NT2/D1 (cell line): ENCODE measurements around the gene CHRNG.

ENCODE experiments used
- DNase-seq: peaks from one replicate; pipeline ENCODE4 v3.0.0-alpha.2; 2011; ENCODE audit warnings: low read depth, low spot score
- H3K27me3 ChIP-seq: 2 replicates; pipeline ENCODE4 v1.6.0; 2011; ENCODE audit warnings: mild to moderate bottlenecking; ENCODE audit not compliant: insufficient read length, insufficient read depth
- H3K36me3 ChIP-seq: 2 replicates; pipeline ENCODE4 v1.6.1; 2011; ENCODE audit warnings: mild to moderate bottlenecking, low read length, mixed read lengths; ENCODE audit not compliant: insufficient read depth, insufficient read length
- H3K4me1 ChIP-seq: 2 replicates; pipeline ENCODE4 v1.5.1; 2011; ENCODE audit not compliant: insufficient read depth, insufficient read length
- H3K4me3 ChIP-seq: 2 replicates; pipeline ENCODE4 v1.5.1; 2011; ENCODE audit warnings: low read depth; ENCODE audit not compliant: insufficient read length
- H3K9ac ChIP-seq: 2 replicates; pipeline ENCODE4 v1.6.0; 2011; ENCODE audit warnings: low read depth; ENCODE audit not compliant: insufficient read length
- H3K9me3 ChIP-seq: 2 replicates; pipeline ENCODE4 v1.5.1; 2011; ENCODE audit warnings: mild to moderate bottlenecking, low read length; ENCODE audit not compliant: insufficient read depth
- SUZ12 ChIP-seq: IDR thresholded peaks from 2 replicates; pipeline ENCODE4 v1.6.1; 2011; ENCODE audit not compliant: insufficient read length, insufficient read depth; ENCODE audit errors: extremely low read depth
- YY1 ChIP-seq: IDR thresholded peaks from 2 replicates; pipeline ENCODE4 v1.6.1; 2011; ENCODE audit not compliant: insufficient read length, insufficient read depth
- ZNF274 ChIP-seq: IDR thresholded peaks from 2 replicates; pipeline ENCODE4 v1.6.1; 2011; ENCODE audit warnings: mild to moderate bottlenecking, low read depth, low read length

Gene CHRNG

GRCh38 chr2:232494542-232494941, 45.0 kb upstream of the CHRNG start:
- Histone ChIP-seq H3K4me3 (no peak overlapping the region), H3K9me3 (no peaks in the 10 kb centered on the region), H3K36me3 (no peaks in the 10 kb centered on the region), H3K4me1 (peaks cover 24% of the 10 kb centered on the region), H3K27me3 (peaks cover 7% of the 10 kb centered on the region), H3K9ac (no peak overlapping the region)
- DNase-seq = no peak
- TF ChIP-seq SUZ12 = no peak
- no peak for TF ChIP-seq YY1
- TF ChIP-seq ZNF274 = no peak

GRCh38 chr2:232495292-232495691, 44.2 kb upstream of the CHRNG start:
- Histone ChIP-seq H3K36me3 (no peaks in the 10 kb centered on the region), H3K27me3 (peaks cover under 1% of the 10 kb centered on the region), H3K4me1 (peaks cover 17% of the 10 kb centered on the region), H3K9ac (no peak overlapping the region), H3K9me3 (no peaks in the 10 kb centered on the region), H3K4me3 (no peak overlapping the region)
- no peak for DNase-seq
- TF ChIP-seq ZNF274 (no peak), SUZ12 (no peak), YY1 (no peak)

GRCh38 chr2:232496501-232497270, 42.8 kb upstream of the CHRNG start:
- peaks cover 20% of the 10 kb centered on the region for H3K4me1 ChIP-seq
- no peak overlapping the region for H3K9ac ChIP-seq
- no peak for DNase-seq
- H3K36me3 ChIP-seq = no peaks in the 10 kb centered on the region
- H3K4me3 ChIP-seq = no peak overlapping the region
- no peak for TF ChIP-seq SUZ12
- no peak for TF ChIP-seq ZNF274
- TF ChIP-seq YY1 = no peak
- peaks cover 7% of the 10 kb centered on the region for H3K27me3 ChIP-seq
- H3K9me3 ChIP-seq = no peaks in the 10 kb centered on the region

GRCh38 chr2:232497348-232497747, 42.1 kb upstream of the CHRNG start:
- Histone ChIP-seq H3K27me3 (peaks cover 8% of the 10 kb centered on the region), H3K4me3 (no peak overlapping the region), H3K9me3 (no peaks in the 10 kb centered on the region), H3K36me3 (no peaks in the 10 kb centered on the region), H3K4me1 (peaks cover 23% of the 10 kb centered on the region), H3K9ac (no peak overlapping the region)
- DNase-seq = no peak
- TF ChIP-seq ZNF274 = no peak
- no peak for TF ChIP-seq YY1
- no peak for TF ChIP-seq SUZ12

GRCh38 chr2:232498452-232498851, 41.0 kb upstream of the CHRNG start:
- Histone ChIP-seq H3K27me3 (peaks cover 15% of the 10 kb centered on the region), H3K9ac (no peak overlapping the region), H3K4me3 (no peak overlapping the region), H3K4me1 (peaks cover 18% of the 10 kb centered on the region), H3K9me3 (no peaks in the 10 kb centered on the region), H3K36me3 (no peaks in the 10 kb centered on the region)
- DNase-seq = no peak
- TF ChIP-seq SUZ12 = no peak
- TF ChIP-seq YY1 = no peak
- TF ChIP-seq ZNF274 = no peak

GRCh38 chr2:232501331-232501771, 38.1 kb upstream of the CHRNG start:
- H3K4me1 ChIP-seq = peaks cover 16% of the 10 kb centered on the region
- H3K9me3 ChIP-seq = no peaks in the 10 kb centered on the region
- peaks cover 40% of the 10 kb centered on the region for H3K27me3 ChIP-seq
- DNase-seq = no peak
- no peak overlapping the region for H3K4me3 ChIP-seq
- H3K9ac ChIP-seq = no peak overlapping the region
- TF ChIP-seq YY1 (no peak), ZNF274 (no peak), SUZ12 (no peak)
- H3K36me3 ChIP-seq = no peaks in the 10 kb centered on the region

- no peaks in the 10 kb centered on the region for H3K36me3 ChIP-seq
- H3K4me3 ChIP-seq = no peak overlapping the region
- H3K9me3 ChIP-seq = no peaks in the 10 kb centered on the region
- H3K9ac ChIP-seq = no peak overlapping the region
- TF ChIP-seq SUZ12 = no peak
- TF ChIP-seq ZNF274 = no peak
- no peak for TF ChIP-seq YY1
- H3K27me3 ChIP-seq = peaks cover 44% of the 10 kb centered on the region
- H3K4me1 ChIP-seq = peaks cover 20% of the 10 kb centered on the region
- no peak for DNase-seq
Observed at GRCh38 chr2:232501794-232502390, 37.6 kb upstream of the CHRNG start.
